Skeletal muscle cell (primary cell): ENCODE measurements around the gene DPP6.
"Not testable (repeated sequence)": the region's sequence is repeated elsewhere in the genome, so short reads cannot be mapped to it uniquely, and the experiment has no call there.

Experiments
- DNase-seq: peaks from one replicate; pipeline ENCODE4 v3.0.0-alpha.2; 2010; ENCODE audit warnings: low read depth
- H3K4me3 ChIP-seq: 2 replicates; pipeline ENCODE4 v1.5.1; 2011; ENCODE audit warnings: low read depth, mild to moderate bottlenecking, control low read depth, low read length, moderate library complexity

DPP6 gene

GRCh38 chr7:154674191-154674590 is 622.0 kb downstream of the DPP6 start:
- DNase-seq: no peak
- H3K4me3 ChIP-seq: no peak overlapping the region

GRCh38 chr7:154675560-154675959 is 623.4 kb downstream of the DPP6 start:
- no peak for DNase-seq
- H3K4me3 ChIP-seq: no peak overlapping the region

GRCh38 chr7:154676033-154676421 is 623.8 kb downstream of the DPP6 start:
- not testable (repeated sequence) for DNase-seq, H3K4me3 ChIP-seq

- no peak for DNase-seq
- H3K4me3 ChIP-seq: no peak overlapping the region
Measured at GRCh38 chr7:154676422-154677073, 624.4 kb downstream of the DPP6 start.

DNA sequence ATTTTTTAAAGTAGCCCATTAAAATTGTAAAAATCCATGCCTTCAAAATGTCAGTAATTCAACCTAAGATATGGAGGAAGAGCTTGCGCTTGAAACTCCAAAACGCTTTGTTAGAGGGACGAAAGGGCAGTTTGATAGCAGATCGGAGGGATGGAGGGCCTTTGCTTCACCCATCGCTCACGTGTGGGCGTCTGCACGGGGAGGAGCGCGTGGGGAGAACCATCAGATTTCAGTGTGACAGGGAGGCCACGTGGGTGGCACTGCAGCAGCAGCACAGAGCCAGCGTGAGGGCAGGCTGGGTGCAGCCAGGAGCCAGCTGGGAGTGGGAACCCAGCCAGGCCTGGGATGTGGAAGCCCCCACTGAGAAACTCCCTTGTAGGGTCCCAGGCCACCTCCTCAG is 625.3 kb downstream of the DPP6 start:
- DNase-seq: no peak

GRCh38 chr7:154678001-154678550 is 625.9 kb downstream of the DPP6 start:
- not testable (repeated sequence) for DNase-seq, H3K4me3 ChIP-seq

More for the DNA sequence above, 625.3 kb downstream of the DPP6 start:
- no peak overlapping the region for H3K4me3 ChIP-seq

DNA sequence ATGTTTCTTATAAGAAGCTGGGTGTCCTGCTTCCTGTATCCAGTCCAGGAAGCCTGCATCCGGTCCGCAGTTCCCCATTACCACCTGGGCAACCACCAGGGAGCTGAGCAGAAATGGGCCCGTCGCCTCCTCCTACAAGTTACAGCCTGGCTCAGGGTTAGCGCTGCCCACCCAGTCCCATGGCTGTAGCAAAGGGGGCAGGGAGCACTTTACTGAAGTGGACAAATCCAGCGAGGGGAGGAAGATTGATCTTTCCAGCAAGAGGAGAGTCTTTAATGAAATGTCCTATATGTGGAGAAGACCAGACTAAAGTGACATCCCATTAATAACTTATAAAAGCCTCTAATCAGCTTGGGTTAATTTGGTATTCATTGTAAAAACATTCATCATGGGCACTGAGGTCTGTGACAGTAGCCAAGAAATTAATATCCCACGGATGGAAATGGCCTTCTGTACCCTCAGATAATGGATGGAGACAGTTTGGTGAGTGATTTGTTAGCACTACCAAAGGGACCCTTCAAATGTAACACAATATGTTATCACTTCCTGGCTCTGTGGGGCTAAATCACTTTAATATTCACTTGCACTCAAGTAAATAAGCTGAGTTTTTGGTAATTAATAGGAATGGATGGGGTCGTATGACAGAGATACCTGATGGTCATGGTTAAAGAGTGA is 627.3 kb downstream of the DPP6 start:
- no peak overlapping the region for H3K4me3 ChIP-seq
- no peak for DNase-seq

GRCh38 chr7:154680894-154681659 is 628.9 kb downstream of the DPP6 start:
- no peak overlapping the region for H3K4me3 ChIP-seq

GRCh38 chr7:154682003-154682402 is 629.8 kb downstream of the DPP6 start:
- DNase-seq: no peak

More at GRCh38 chr7:154680894-154681659, 628.9 kb downstream of the DPP6 start:
- no peak for DNase-seq

GRCh38 chr7:154684666-154685563 is 632.7 kb downstream of the DPP6 start:
- no peak overlapping the region for H3K4me3 ChIP-seq
- DNase-seq: no peak

More at GRCh38 chr7:154682003-154682402, 629.8 kb downstream of the DPP6 start:
- no peak overlapping the region for H3K4me3 ChIP-seq

GRCh38 chr7:154685564-154685901 is 633.3 kb downstream of the DPP6 start:
- H3K4me3 ChIP-seq: no peak overlapping the region
- DNase-seq: no peak

DNA sequence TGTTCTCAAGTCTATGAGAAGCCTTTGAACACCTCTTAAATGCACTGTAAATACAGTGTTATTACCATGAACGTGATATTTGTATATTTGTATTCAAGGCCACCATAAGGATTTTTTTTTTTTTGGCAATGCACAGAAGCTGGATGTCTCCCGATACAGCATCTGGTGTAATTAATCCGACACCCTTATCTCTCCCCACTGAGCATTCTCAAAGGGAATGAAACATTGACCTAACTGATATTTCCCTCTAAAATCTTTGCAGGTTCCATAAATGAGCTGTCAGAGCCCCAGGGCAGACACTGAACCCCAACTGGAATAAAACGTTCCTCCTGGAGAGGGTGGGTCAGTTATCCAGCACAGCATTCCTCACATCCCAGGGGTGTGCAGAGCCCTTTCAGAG is 634.1 kb downstream of the DPP6 start:
- no peak for DNase-seq
- no peak overlapping the region for H3K4me3 ChIP-seq

- H3K4me3 ChIP-seq: no peak overlapping the region
- no peak for DNase-seq
Measured at GRCh38 chr7:154688952-154689351, 636.8 kb downstream of the DPP6 start.

DNA sequence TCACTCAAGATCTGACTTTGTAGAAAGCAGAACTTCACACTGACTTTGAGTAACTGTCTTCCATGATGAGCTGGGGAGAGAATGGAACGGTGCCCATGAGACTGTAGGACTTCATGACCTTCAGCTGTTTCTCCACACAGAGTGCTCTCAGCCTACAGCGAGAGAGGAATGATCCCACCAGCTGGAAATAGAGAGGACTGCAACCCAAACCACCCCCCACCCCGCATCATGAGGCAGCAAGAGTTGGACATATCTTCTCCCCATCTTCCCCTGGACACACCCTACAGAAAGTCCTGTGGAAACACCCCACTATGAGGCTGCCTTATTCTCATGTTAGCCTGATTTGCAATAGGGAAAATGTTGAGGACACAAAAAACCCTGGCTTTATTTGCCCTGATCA is 638.2 kb downstream of the DPP6 start:
- H3K4me3 ChIP-seq: no peak overlapping the region
- DNase-seq: no peak

GRCh38 chr7:154693661-154694060 is 641.5 kb downstream of the DPP6 start:
- no peak for DNase-seq
- no peak overlapping the region for H3K4me3 ChIP-seq

GRCh38 chr7:154695836-154696235 is 643.6 kb downstream of the DPP6 start:
- no peak overlapping the region for H3K4me3 ChIP-seq
- DNase-seq: no peak

DNA sequence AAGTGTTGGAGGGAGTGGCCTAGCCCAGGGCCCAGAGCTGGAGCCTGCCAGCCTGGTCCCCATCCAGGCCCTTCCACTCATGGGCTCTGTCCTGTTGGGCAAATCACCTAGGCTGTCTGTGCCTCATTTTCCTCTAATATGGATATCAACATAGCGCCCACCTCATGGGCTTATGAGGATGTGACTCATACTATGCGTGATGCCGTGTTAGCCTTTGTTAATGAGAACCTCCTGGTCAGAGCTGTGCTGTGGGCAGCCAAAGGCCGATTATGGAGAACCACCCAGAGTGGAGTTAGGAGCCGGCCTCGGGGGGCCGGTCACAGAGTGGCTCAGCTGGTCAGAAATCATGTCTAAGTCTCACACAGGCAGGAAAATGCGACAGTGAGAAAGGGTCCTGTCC is 644.4 kb downstream of the DPP6 start:
- H3K4me3 ChIP-seq: no peak overlapping the region
- DNase-seq: no peak

GRCh38 chr7:154698726-154699291 is 646.6 kb downstream of the DPP6 start:
- DNase-seq: no peak
- H3K4me3 ChIP-seq: no peak overlapping the region

DNA sequence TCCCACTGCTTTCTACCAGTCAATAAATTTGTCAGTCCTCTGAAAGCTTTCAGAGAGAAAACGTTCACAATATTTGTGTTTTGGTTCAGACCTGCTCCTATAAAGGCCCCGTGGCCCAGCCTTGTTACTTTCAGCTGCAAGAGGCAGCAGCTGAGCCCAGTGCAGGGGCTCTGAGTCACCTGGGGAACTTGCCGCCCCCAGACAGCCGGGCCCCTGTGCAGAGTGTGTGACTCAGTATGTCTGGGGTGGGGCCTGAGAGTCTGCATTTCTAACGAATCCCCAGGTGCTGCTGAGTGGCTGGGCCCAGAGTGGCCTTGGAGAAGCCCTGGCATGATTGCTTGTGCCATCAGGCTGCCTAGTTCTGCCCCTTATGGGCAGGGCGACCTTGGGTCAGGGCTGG is 647.2 kb downstream of the DPP6 start:
- no peak for DNase-seq

More for the DNA sequence above, 647.2 kb downstream of the DPP6 start:
- H3K4me3 ChIP-seq: no peak overlapping the region
